ENCODE data around the gene CCDC174.

- no peak for TF ChIP-seq POLR2A (IDR thresholded peaks at IDR 0.05; ENCODE audit: low read depth, low read length)
- no peak for TF ChIP-seq POLR2AphosphoS5 (IDR thresholded peaks at IDR 0.05; ENCODE audit: low read depth, low read length)
- no peak for TF ChIP-seq SPI1 (IDR thresholded peaks at IDR 0.05; ENCODE audit: low read depth, low read length)
- TF ChIP-seq TAF1 (IDR thresholded peaks at IDR 0.05; ENCODE audit: low read depth, low read length), result no peak
These were observed 26.1 kb upstream of the CCDC174 start for GRCh38 chr3:14625443-14625842.

Measured in GM12891 (cell line).